Endothelial cell of umbilical vein (primary cell): ENCODE data around the gene NADSYN1. TPM values are rescaled to one million over a fixed set of nuclear protein-coding genes. Genes with fewer than 3 reads are reported as not detected.

Experiments used
- BruUV-seq: library from RNA; stranded (reverse); fragments of 400-500 nt; replicated peaks from 2 replicates; lab custom pipeline; 2021; lab: Mats Ljungman, UMichigan
- CTCF ChIA-PET: fragments of 300-600, 350-600 bp; sonication (Branson Sonifier 250); formaldehyde crosslinking; loops from one replicate; lab custom pipeline; 2021; ENCODE audit warnings: antibody characterized with exemption, inconsistent platforms; lab: Charles Lee
- POLR2A ChIA-PET: fragments of 300-600, 350-600 bp; sonication (Branson Sonifier 250); formaldehyde crosslinking; loops from one replicate; lab custom pipeline; 2021; ENCODE audit warnings: antibody characterized with exemption, inconsistent platforms; lab: Charles Lee
- DNase-seq: peaks from one replicate; pipeline ENCODE4 v3.0.0-alpha.2; 2011; ENCODE audit warnings: low read depth, low spot score
- FAIRE-seq: peaks from 2 replicates; lab custom pipeline; 2011; peaks lifted over from hg19 to GRCh38; lab: Jason Lieb, UNC
- H2AFZ ChIP-seq: 2 replicates; pipeline ENCODE4 v1.6.0; 2012; ENCODE audit warnings: low read depth, low read length, control low read depth, inconsistent platforms
- H3K27ac ChIP-seq: 2 replicates; pipeline ENCODE4 v1.5.1; 2011; ENCODE audit warnings: low read depth, mild to moderate bottlenecking, control low read depth, low read length, moderate library complexity; ENCODE audit not compliant: insufficient read depth
- H3K27me3 ChIP-seq, 2 experiments: 2 replicates each; pipeline versions ENCODE4 v1.6.0 to v1.6.1; 2011; ENCODE audit warnings: low read length in 2 of 2, mixed read lengths in 1 of 2; ENCODE audit not compliant: control insufficient read depth in 2 of 2, insufficient read depth in 2 of 2
- H3K36me3 ChIP-seq, 2 experiments: 2 replicates in 1 of 2; 3 replicates in 1 of 2; pipeline ENCODE4 v1.5.1; 2011; ENCODE audit warnings: low read length in 2 of 2, mild to moderate bottlenecking in 1 of 2, moderate library complexity in 1 of 2; ENCODE audit not compliant: control insufficient read depth in 2 of 2, insufficient read depth in 2 of 2; ENCODE audit errors: extremely low read depth in 1 of 2
- H3K4me1 ChIP-seq: 3 replicates; pipeline ENCODE4 v1.5.1; 2011; ENCODE audit warnings: mild to moderate bottlenecking, low read length; ENCODE audit not compliant: control insufficient read depth, insufficient read depth; ENCODE audit errors: extremely low read depth
- H3K4me2 ChIP-seq: 2 replicates; pipeline ENCODE4 v1.6.1; 2011; ENCODE audit warnings: low read length, control low read depth, mixed read lengths; ENCODE audit not compliant: insufficient read depth
- H3K4me3 ChIP-seq, 3 experiments: fragments of 200-600 bp in 1 of 3; sonication (generic), shearing (Covaris generic) in 1 of 3; replicated peaks in 1 of 3; 2 replicates each; pipeline ENCODE4 v1.5.1; 2011 to 2016; ENCODE audit warnings: control low read depth in 3 of 3, low read length in 3 of 3, mild to moderate bottlenecking in 2 of 3, inconsistent platforms in 1 of 3, low read depth in 1 of 3, moderate library complexity in 1 of 3; ENCODE audit not compliant: insufficient read depth in 1 of 3
- H3K79me2 ChIP-seq: 2 replicates; pipeline ENCODE4 v1.6.0; 2012; ENCODE audit warnings: low read length, inconsistent platforms; ENCODE audit not compliant: control insufficient read depth, insufficient read depth
- H3K9ac ChIP-seq: replicated peaks from 2 replicates; pipeline ENCODE3; 2011; ENCODE audit warnings: low read length, control low read depth; ENCODE audit not compliant: insufficient read depth; ENCODE audit errors: extremely low read depth
- H3K9me1 ChIP-seq: replicated peaks from 3 replicates; pipeline ENCODE4 v1.6.0; 2011; ENCODE audit warnings: mild to moderate bottlenecking, low read length; ENCODE audit not compliant: control insufficient read depth, insufficient read depth; ENCODE audit errors: extremely low read depth
- H3K9me3 ChIP-seq: replicated peaks from 2 replicates; pipeline ENCODE4 v1.5.1; 2012; ENCODE audit warnings: low read length, inconsistent platforms; ENCODE audit not compliant: control insufficient read depth, insufficient read depth
- H4K20me1 ChIP-seq: replicated peaks from 2 replicates; pipeline ENCODE3; 2011; ENCODE audit warnings: mild to moderate bottlenecking, low read length; ENCODE audit not compliant: control insufficient read depth, insufficient read depth; ENCODE audit errors: extremely low read depth
- EZH2 ChIP-seq: IDR thresholded peaks from 2 replicates; pipeline ENCODE4 v1.6.1; 2012; ENCODE audit warnings: borderline replicate concordance, low read depth, mild to moderate bottlenecking, moderate library complexity, low read length, inconsistent platforms; ENCODE audit not compliant: severe bottlenecking
- FOS ChIP-seq: IDR thresholded peaks from 2 replicates; pipeline ENCODE4 v1.6.1; 2011; ENCODE audit warnings: mild to moderate bottlenecking, low read length, moderate library complexity, borderline replicate concordance; ENCODE audit not compliant: insufficient read depth
- GATA2 ChIP-seq: IDR thresholded peaks from 2 replicates; pipeline ENCODE4 v1.7.0; 2011; ENCODE audit warnings: low read depth, mild to moderate bottlenecking, moderate library complexity, mixed read lengths, low read length; ENCODE audit not compliant: insufficient read length, insufficient read depth
- JUN ChIP-seq: IDR thresholded peaks from 2 replicates; pipeline ENCODE4 v1.6.1; 2011; ENCODE audit warnings: borderline replicate concordance, low read depth; ENCODE audit not compliant: insufficient read length, insufficient read depth
- MYC ChIP-seq: IDR thresholded peaks from one replicate; pipeline ENCODE4 v1.6.1; 2011; ENCODE audit warnings: mild to moderate bottlenecking, low read depth, low read length
- POLR2A ChIP-seq: IDR thresholded peaks from 2 replicates; pipeline ENCODE4 v1.6.1; 2012; ENCODE audit warnings: low read depth, mild to moderate bottlenecking, control low read depth, low read length
- POLR2AphosphoS5 ChIP-seq: IDR thresholded peaks from 2 replicates; pipeline ENCODE4 v1.6.1; 2012; ENCODE audit warnings: low read depth, mild to moderate bottlenecking, control low read depth, low read length, moderate library complexity; ENCODE audit not compliant: insufficient read depth
- dilution Hi-C: fragments of 300-500 bp; cut with MboI; formaldehyde crosslinking; loops from one replicate; pipeline ENCODE4 v1.15.0; 2019; ENCODE audit warnings: low sequenced_read_pairs; ENCODE audit not compliant: extremely low pct_ligation_motif_present
- intact Hi-C: fragments of 100-400 bp; cut with micrococcal nuclease; formaldehyde crosslinking; loops from one replicate; pipeline ENCODE4 v1.10.0; 2022
- polyA plus RNA-seq, 4 experiments: library from polyadenylated mRNA; depleted of rRNA in 3 of 4; stranded (reverse) in 3 of 4; unstranded in 1 of 4; fragments of >200 nt; gene quantifications; 2 replicates each; pipeline versions ENCODE4 v1.2.1 to v1.2.3, GENCODE V29; 2011 to 2012; ENCODE audit warnings: missing spikeins in 1 of 4
- total RNA-seq: library from RNA; stranded (reverse); gene quantifications from 2 replicates; pipeline ENCODE4 v1.2.3, GENCODE V29; 2021
- TF ChIP-seq, protein P1 (sequence below), 2 donors: IDR thresholded peaks; 1 replicate in 1 of 2; 2 replicates in 1 of 2; pipeline ENCODE4 v1.5.1; 2011; ENCODE audit warnings: low read length in 2 of 2, mild to moderate bottlenecking in 2 of 2, moderate library complexity in 2 of 2, control low read depth in 1 of 2, inconsistent platforms in 1 of 2, low read depth in 1 of 2; ENCODE audit not compliant: insufficient read depth in 1 of 2; ENCODE audit errors: extremely low read depth in 1 of 2
- TF ChIP-seq, protein P2 (sequence below): IDR thresholded peaks from 2 replicates; pipeline ENCODE4 v1.6.1; 2011; ENCODE audit not compliant: insufficient read depth, insufficient read length

NADSYN1 gene
- total and polyA plus RNA-seq, 2 donors (not counting 3 experiments of a cell fraction or from before 2014, with no cell fraction given), result 77.5 to 99.2 TPM

DNA sequence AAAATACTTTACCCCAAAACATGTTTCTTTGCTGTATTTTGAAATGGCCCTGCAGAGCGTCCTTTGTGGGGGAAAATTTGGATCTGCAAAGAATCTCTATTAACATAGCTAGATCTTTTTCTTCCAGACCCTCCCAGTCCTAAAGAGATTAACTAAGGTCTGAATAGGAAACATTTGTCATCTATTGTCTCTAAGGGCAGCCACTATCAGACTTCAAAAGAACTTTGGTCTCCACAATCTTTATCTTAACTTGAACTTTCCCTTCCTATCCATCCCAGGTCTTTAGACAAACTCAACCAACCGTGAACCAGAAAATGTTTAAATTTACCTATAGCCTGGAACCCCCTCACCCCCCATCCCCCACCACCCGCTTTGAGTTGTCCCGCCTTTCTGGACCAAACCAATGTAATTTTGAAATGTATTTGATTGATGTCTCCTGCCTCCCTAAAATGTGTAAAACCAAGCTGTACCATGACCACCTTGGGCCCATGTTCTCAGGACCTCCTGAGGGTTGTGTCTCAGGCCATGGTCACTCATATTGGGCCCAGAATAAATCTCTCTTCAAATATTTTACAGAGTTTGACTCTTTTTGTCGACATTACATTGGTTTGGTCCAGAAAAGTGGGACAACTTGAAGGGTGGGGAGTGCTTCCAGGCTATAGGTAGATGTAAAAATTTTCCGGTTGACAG, 91.7 kb downstream of the NADSYN1 start:
- no TSS peak for BruUV-seq
- CTCF ChIA-PET, result no interaction called here

More for the DNA sequence above, 91.7 kb downstream of the NADSYN1 start:
- Histone ChIP-seq H3K4me1 (no peaks in the 10 kb centered on the region), H3K36me3 (no peaks in the 10 kb centered on the region), H3K27me3 (no peaks in the 10 kb centered on the region), H3K9me3 (no peaks in the 10 kb centered on the region), H3K9ac (no peak overlapping the region), H3K9me1 (no peaks in the 10 kb centered on the region), H3K4me3 (no peak overlapping the region), H4K20me1 (no peaks in the 10 kb centered on the region), H3K27ac (no peak overlapping the region), H3K4me2 (no peak overlapping the region), H3K79me2 (no peaks in the 10 kb centered on the region), H2AFZ (no peak overlapping the region)
- intact Hi-C loops (no loop called here), dilution Hi-C loops (no loop called here)
- DNase-seq (no peak), FAIRE-seq (peak; percentile 43)
- POLR2A ChIA-PET, result no interaction called here
- no peak for TF ChIP-seq JUN
- no peak for TF ChIP-seq POLR2A
- TF ChIP-seq, protein P1, sequence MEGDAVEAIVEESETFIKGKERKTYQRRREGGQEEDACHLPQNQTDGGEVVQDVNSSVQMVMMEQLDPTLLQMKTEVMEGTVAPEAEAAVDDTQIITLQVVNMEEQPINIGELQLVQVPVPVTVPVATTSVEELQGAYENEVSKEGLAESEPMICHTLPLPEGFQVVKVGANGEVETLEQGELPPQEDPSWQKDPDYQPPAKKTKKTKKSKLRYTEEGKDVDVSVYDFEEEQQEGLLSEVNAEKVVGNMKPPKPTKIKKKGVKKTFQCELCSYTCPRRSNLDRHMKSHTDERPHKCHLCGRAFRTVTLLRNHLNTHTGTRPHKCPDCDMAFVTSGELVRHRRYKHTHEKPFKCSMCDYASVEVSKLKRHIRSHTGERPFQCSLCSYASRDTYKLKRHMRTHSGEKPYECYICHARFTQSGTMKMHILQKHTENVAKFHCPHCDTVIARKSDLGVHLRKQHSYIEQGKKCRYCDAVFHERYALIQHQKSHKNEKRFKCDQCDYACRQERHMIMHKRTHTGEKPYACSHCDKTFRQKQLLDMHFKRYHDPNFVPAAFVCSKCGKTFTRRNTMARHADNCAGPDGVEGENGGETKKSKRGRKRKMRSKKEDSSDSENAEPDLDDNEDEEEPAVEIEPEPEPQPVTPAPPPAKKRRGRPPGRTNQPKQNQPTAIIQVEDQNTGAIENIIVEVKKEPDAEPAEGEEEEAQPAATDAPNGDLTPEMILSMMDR (IDR thresholded peaks at IDR 0.05; ENCODE audit: extremely low read depth in 1 of 2, insufficient read depth in 1 of 2, low read depth in 1 of 2, low read length in 2 of 2), result no peak
- no peak for TF ChIP-seq FOS
- no peak for TF ChIP-seq GATA2
- no peak for TF ChIP-seq EZH2
- no peak for TF ChIP-seq MYC
- TF ChIP-seq, protein P2, sequence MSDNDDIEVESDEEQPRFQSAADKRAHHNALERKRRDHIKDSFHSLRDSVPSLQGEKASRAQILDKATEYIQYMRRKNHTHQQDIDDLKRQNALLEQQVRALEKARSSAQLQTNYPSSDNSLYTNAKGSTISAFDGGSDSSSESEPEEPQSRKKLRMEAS, result no peak
- TF ChIP-seq POLR2AphosphoS5, result no peak
